ENCODE measurements around the gene ZNF518A. TPM values are rescaled to one million over a fixed set of nuclear protein-coding genes. Genes with fewer than 3 reads are reported as not detected.

ZNF518A gene
- total and polyA plus RNA-seq, 2 of the 13 experiments (the other 11 are each of a cell fraction or from before 2014, with no cell fraction given) = 21.7 to 37.1 TPM

GRCh38 chr10:96092999-96093767 lies 36.9 kb upstream of the ZNF518A start (continued):
- TF ChIP-seq ZNF382 (CRISPR knock-in tag; IDR thresholded peaks at IDR 0.05; ENCODE audit: borderline replicate concordance) = no peak
- TF ChIP-seq MIXL1 (CRISPR knock-in tag; IDR thresholded peaks at IDR 0.05) = peak; percentile 49
- no peak for TF ChIP-seq CREB3 (CRISPR knock-in tag; IDR thresholded peaks at IDR 0.05)
- no peak for TF ChIP-seq ARNTL (CRISPR knock-in tag; IDR thresholded peaks at IDR 0.05)
- TF ChIP-seq SMARCC2 (IDR thresholded peaks at IDR 0.05) = no peak
- TF ChIP-seq DRAP1 (CRISPR knock-in tag; IDR thresholded peaks at IDR 0.05) = no peak; the same call in 1 of the 2 replicates
- TF ChIP-seq FOXP4 (CRISPR knock-in tag; IDR thresholded peaks at IDR 0.05) = peak; percentile 56; the same call in 1 of the 2 replicates
- TF ChIP-seq ZBTB37 (CRISPR knock-in tag; IDR thresholded peaks at IDR 0.05) = peak; percentile 75
- TF ChIP-seq MLX (CRISPR knock-in tag; IDR thresholded peaks at IDR 0.05) = no peak
- TF ChIP-seq DR1 (CRISPR knock-in tag; IDR thresholded peaks at IDR 0.05) = no peak
- no peak for TF ChIP-seq ZNF674 (CRISPR knock-in tag; IDR thresholded peaks at IDR 0.05; ENCODE audit: low read depth)
- no peak for TF ChIP-seq MXI1 (IDR thresholded peaks at IDR 0.05; ENCODE audit: borderline replicate concordance, low read depth, low read length)
- TF ChIP-seq, protein P1, sequence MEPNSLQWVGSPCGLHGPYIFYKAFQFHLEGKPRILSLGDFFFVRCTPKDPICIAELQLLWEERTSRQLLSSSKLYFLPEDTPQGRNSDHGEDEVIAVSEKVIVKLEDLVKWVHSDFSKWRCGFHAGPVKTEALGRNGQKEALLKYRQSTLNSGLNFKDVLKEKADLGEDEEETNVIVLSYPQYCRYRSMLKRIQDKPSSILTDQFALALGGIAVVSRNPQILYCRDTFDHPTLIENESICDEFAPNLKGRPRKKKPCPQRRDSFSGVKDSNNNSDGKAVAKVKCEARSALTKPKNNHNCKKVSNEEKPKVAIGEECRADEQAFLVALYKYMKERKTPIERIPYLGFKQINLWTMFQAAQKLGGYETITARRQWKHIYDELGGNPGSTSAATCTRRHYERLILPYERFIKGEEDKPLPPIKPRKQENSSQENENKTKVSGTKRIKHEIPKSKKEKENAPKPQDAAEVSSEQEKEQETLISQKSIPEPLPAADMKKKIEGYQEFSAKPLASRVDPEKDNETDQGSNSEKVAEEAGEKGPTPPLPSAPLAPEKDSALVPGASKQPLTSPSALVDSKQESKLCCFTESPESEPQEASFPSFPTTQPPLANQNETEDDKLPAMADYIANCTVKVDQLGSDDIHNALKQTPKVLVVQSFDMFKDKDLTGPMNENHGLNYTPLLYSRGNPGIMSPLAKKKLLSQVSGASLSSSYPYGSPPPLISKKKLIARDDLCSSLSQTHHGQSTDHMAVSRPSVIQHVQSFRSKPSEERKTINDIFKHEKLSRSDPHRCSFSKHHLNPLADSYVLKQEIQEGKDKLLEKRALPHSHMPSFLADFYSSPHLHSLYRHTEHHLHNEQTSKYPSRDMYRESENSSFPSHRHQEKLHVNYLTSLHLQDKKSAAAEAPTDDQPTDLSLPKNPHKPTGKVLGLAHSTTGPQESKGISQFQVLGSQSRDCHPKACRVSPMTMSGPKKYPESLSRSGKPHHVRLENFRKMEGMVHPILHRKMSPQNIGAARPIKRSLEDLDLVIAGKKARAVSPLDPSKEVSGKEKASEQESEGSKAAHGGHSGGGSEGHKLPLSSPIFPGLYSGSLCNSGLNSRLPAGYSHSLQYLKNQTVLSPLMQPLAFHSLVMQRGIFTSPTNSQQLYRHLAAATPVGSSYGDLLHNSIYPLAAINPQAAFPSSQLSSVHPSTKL (CRISPR knock-in tag; IDR thresholded peaks at IDR 0.05) = peak; percentile 84
- peak; percentile 96 for TF ChIP-seq ZNF280D (CRISPR knock-in tag; IDR thresholded peaks at IDR 0.05)
- no peak for TF ChIP-seq SNAPC2 (CRISPR knock-in tag; IDR thresholded peaks at IDR 0.05)
- no peak for TF ChIP-seq RFX5 (IDR thresholded peaks at IDR 0.05; ENCODE audit: low read depth, low read length)
